Activated naive CD4-positive, alpha-beta T cell treated with anti-CD3 and anti-CD28 coated beads, Interleukin-2, amount 50 U/mL, for 24 hours (primary cell): ENCODE measurements around the gene CCDC60.

ENCODE experiments used
- H3K27ac Mint-ChIP-seq: one replicate; pipeline ENCODE4 v1.8.0; 2021; ENCODE audit warnings: mild to moderate bottlenecking, mixed read lengths
- H3K27me3 Mint-ChIP-seq: one replicate; pipeline ENCODE4 v1.8.0; 2021; ENCODE audit warnings: mixed read lengths
- H3K36me3 Mint-ChIP-seq: one replicate; pipeline ENCODE4 v1.8.0; 2021; ENCODE audit warnings: mixed read lengths
- H3K4me1 Mint-ChIP-seq: one replicate; pipeline ENCODE4 v1.8.0; 2021; ENCODE audit warnings: mixed read lengths
- H3K4me3 Mint-ChIP-seq: one replicate; pipeline ENCODE4 v1.8.0; 2021; ENCODE audit warnings: mild to moderate bottlenecking, mixed read lengths
- H3K9me3 Mint-ChIP-seq: one replicate; pipeline ENCODE4 v1.8.0; 2021; ENCODE audit warnings: mixed read lengths

CCDC60 gene

DNA sequence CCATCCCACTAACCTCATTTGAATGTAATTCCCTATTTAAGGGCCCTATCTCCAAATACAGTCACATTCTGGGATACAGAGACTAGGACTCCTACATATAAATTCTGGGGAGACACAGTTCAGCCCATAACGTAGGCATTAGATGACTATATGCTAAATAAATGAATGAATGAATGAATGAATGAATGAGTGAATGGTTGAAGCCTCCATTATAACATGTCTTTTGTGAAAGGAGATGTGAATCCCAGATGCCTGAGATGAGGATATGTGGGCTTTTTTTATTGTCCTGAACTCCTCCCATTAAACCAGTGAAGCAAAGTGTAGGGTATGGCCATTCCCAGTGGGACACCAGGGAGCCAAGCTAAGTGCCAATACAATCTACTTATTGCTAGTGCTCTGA lies 238.6 kb downstream of the CCDC60 start:
- Mint-ChIP-seq H3K4me3 (no peak overlapping the region), H3K36me3 (no peaks in the 10 kb centered on the region), H3K4me1 (no peaks in the 10 kb centered on the region)

DNA sequence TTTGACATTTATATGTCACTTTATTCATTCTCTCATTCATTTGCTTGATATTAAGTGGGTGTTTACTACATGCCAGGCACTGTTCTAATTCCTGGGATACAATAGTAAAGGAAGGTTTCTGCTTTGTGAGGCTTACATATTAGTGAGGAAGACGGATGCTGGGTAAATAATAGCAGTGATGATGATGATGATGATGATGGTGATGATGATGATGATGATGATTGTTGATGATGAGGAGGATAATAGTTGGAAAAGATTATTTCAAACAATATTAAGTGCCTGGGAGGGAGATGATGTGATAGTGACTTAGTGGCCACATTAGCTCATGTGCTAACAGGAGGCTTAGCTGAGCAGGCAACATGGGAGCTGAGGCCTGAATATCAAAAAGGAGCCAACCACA lies 239.7 kb downstream of the CCDC60 start:
- H3K4me3 Mint-ChIP-seq, result no peak overlapping the region
- no peak overlapping the region for H3K27ac Mint-ChIP-seq
- H3K36me3 Mint-ChIP-seq, result no peaks in the 10 kb centered on the region

More for the DNA sequence above, 238.6 kb downstream of the CCDC60 start:
- H3K27ac Mint-ChIP-seq, result no peak overlapping the region
- peaks cover 7% of the 10 kb centered on the region for H3K27me3 Mint-ChIP-seq
- H3K9me3 Mint-ChIP-seq, result no peaks in the 10 kb centered on the region

DNA sequence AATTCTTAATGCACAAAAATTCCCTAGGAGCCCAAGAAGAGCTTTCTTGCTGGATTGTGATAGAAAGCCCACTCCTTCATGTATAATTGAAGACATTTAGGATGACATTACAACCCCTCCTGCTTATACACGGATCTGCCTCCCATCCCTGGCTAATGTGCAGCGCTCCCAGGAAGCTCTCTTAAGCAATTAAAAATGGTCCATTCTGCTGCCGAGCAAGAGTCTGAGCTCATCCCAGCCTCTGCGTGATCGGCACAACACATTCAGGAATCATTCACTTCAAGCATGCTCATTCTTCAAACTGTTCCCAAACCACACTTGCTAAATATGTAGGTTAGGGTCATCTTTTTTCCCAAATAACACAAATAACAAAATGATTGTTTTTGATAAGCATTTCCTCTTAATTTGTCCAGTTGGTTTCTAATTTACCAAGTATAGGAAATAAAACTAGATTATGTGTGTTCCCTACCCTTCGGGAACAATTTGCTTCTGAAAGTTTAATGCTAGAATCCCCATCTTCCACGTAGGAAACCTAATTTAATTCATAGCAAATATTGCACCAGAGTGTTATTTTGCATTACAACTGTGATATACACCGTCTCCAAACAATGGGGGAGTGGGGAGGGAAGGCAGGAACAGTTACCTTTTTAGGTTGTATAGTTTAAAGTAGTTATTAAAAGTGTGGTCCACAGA lies 241.7 kb downstream of the CCDC60 start:
- Mint-ChIP-seq H3K36me3 (no peaks in the 10 kb centered on the region), H3K4me1 (no peaks in the 10 kb centered on the region), H3K27me3 (peaks cover 7% of the 10 kb centered on the region), H3K4me3 (no peak overlapping the region), H3K9me3 (no peaks in the 10 kb centered on the region), H3K27ac (no peak overlapping the region)

More for the DNA sequence above, 239.7 kb downstream of the CCDC60 start:
- Mint-ChIP-seq H3K9me3 (no peaks in the 10 kb centered on the region), H3K27me3 (peaks cover 7% of the 10 kb centered on the region), H3K4me1 (no peaks in the 10 kb centered on the region)

DNA sequence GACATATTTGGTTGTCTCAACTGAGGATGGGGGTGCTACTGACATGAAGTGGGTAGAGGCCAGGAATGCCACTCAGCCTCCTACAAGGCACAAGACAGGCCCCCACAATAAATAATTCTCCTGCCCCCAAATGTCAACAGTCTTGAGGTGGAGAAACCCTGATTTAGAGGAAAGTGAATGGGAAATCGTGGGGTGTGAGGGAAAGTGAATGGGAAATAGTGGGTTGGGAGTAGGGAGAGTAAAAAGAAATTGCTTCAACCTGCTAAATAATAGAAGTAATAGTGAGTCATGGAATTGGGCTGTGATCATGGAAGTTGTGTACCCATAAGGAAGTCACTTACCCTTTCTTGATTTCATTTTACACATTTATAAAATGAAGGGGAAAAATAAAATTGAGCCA lies 242.4 kb downstream of the CCDC60 start:
- H3K9me3 Mint-ChIP-seq, result no peaks in the 10 kb centered on the region
- H3K36me3 Mint-ChIP-seq, result no peaks in the 10 kb centered on the region
- H3K4me1 Mint-ChIP-seq, result no peaks in the 10 kb centered on the region
- no peak overlapping the region for H3K27ac Mint-ChIP-seq
- no peak overlapping the region for H3K4me3 Mint-ChIP-seq
- peaks cover 7% of the 10 kb centered on the region for H3K27me3 Mint-ChIP-seq

- no peaks in the 10 kb centered on the region for H3K36me3 Mint-ChIP-seq
- peaks cover 4% of the 10 kb centered on the region for H3K27me3 Mint-ChIP-seq
- no peaks in the 10 kb centered on the region for H3K9me3 Mint-ChIP-seq
- no peaks in the 10 kb centered on the region for H3K4me1 Mint-ChIP-seq
- H3K4me3 Mint-ChIP-seq, result no peak overlapping the region
- no peak overlapping the region for H3K27ac Mint-ChIP-seq
Observed at GRCh38 chr12:119578112-119578511, 243.6 kb downstream of the CCDC60 start.

GRCh38 chr12:119589097-119589496 lies 254.6 kb downstream of the CCDC60 start:
- H3K9me3 Mint-ChIP-seq, result no peaks in the 10 kb centered on the region
- H3K27me3 Mint-ChIP-seq, result peaks cover 34% of the 10 kb centered on the region
- H3K36me3 Mint-ChIP-seq, result no peaks in the 10 kb centered on the region
- H3K27ac Mint-ChIP-seq, result no peak overlapping the region
- H3K4me1 Mint-ChIP-seq, result no peaks in the 10 kb centered on the region
- H3K4me3 Mint-ChIP-seq, result no peak overlapping the region

GRCh38 chr12:119589634-119590033 lies 255.1 kb downstream of the CCDC60 start:
- H3K27ac Mint-ChIP-seq, result no peak overlapping the region
- peaks cover 3% of the 10 kb centered on the region for H3K4me1 Mint-ChIP-seq
- no peaks in the 10 kb centered on the region for H3K36me3 Mint-ChIP-seq
- peaks cover 36% of the 10 kb centered on the region for H3K27me3 Mint-ChIP-seq
- no peaks in the 10 kb centered on the region for H3K9me3 Mint-ChIP-seq
- no peak overlapping the region for H3K4me3 Mint-ChIP-seq
